IMR-90 (cell line): ENCODE results near the gene C19orf85. TPM values are rescaled to one million over a fixed set of nuclear protein-coding genes. Genes with fewer than 3 reads are reported as not detected.

Source experiments
- polyA plus RNA-seq, 3 experiments: library from polyadenylated mRNA; depleted of rRNA; stranded (reverse); fragments of >200 nt; gene quantifications; 2 replicates each; pipeline ENCODE4 v1.2.3, GENCODE V29; 2012; ENCODE audit warnings: low replicate concordance in 1 of 3
- total RNA-seq: library from RNA; depleted of rRNA; stranded (reverse); fragments of >200 nt; gene quantifications from 2 replicates; pipeline ENCODE4 v1.2.3, GENCODE V29; 2012; rRNA removed

The C19orf85 gene
- total and polyA plus RNA-seq, 2 of the 4 experiments (the other 2 are of a cell fraction), result not detected

Other genes starting within 250 kb of the C19orf85 start
- 0.18 and 0.28 TPM in 2 replicates for gene TMEM86B, start 236.0 kb downstream of the C19orf85 start, total RNA-seq
- 2.4 TPM in 2 replicates for gene TMEM86B, start 236.0 kb downstream of the C19orf85 start, polyA plus RNA-seq (2012; rRNA removed)
- 19.9 and 20.0 TPM in 2 replicates for gene PPP6R1, start 205.7 kb downstream of the C19orf85 start, total RNA-seq
- 50.1 and 50.2 TPM in 2 replicates for gene PPP6R1, start 205.7 kb downstream of the C19orf85 start, polyA plus RNA-seq (2012; rRNA removed)
- gene HSPBP1, start 184.6 kb downstream of the C19orf85 start, total RNA-seq, result 19.7 and 21.0 TPM in 2 replicates
- gene HSPBP1, start 184.6 kb downstream of the C19orf85 start, polyA plus RNA-seq (2012; rRNA removed), result 43.2 and 52.5 TPM in 2 replicates
- 1.9 and 2.5 TPM in 2 replicates for gene BRSK1, start 180.8 kb downstream of the C19orf85 start, total RNA-seq
- gene BRSK1, start 180.8 kb downstream of the C19orf85 start, polyA plus RNA-seq (2012; rRNA removed), result 22.3 and 31.1 TPM in 2 replicates
- not detected in 2 replicates for gene TMEM150B, start 139.4 kb downstream of the C19orf85 start, total RNA-seq
- not detected in 2 replicates for gene TMEM150B, start 139.4 kb downstream of the C19orf85 start, polyA plus RNA-seq (2012; rRNA removed)
- 1.8 and 1.9 TPM in 2 replicates for gene KMT5C, start 124.9 kb downstream of the C19orf85 start, total RNA-seq
- 5.9 and 6.9 TPM in 2 replicates for gene KMT5C, start 124.9 kb downstream of the C19orf85 start, polyA plus RNA-seq (2012; rRNA removed)
- gene COX6B2, start 110.0 kb downstream of the C19orf85 start, total RNA-seq, result not detected in 2 replicates
- 0.19 and 0.39 TPM in 2 replicates for gene COX6B2, start 110.0 kb downstream of the C19orf85 start, polyA plus RNA-seq (2012; rRNA removed)
- gene GARIN5B, start 101.5 kb downstream of the C19orf85 start, total RNA-seq, result not detected in 2 replicates
- gene GARIN5B, start 101.5 kb downstream of the C19orf85 start, polyA plus RNA-seq (2012; rRNA removed), result not detected in 2 replicates
- gene IL11, start 94.3 kb downstream of the C19orf85 start, total RNA-seq, result 14.3 and 15.6 TPM in 2 replicates
- gene IL11, start 94.3 kb downstream of the C19orf85 start, polyA plus RNA-seq (2012; rRNA removed), result 33.6 and 38.9 TPM in 2 replicates
- not detected in 2 replicates for gene TMEM190, start 87.9 kb downstream of the C19orf85 start, total RNA-seq
- gene TMEM190, start 87.9 kb downstream of the C19orf85 start, polyA plus RNA-seq (2012; rRNA removed), result 1.4 and 1.6 TPM in 2 replicates
- not detected in 2 replicates for gene TMEM238, start 80.5 kb downstream of the C19orf85 start, total RNA-seq
- not detected in 2 replicates for gene TMEM238, start 80.5 kb downstream of the C19orf85 start, polyA plus RNA-seq (2012; rRNA removed)
- gene RPL28, start 78.8 kb downstream of the C19orf85 start, total RNA-seq, result 386 and 998 TPM in 2 replicates
- 1,428 and 1,693 TPM in 2 replicates for gene RPL28, start 78.8 kb downstream of the C19orf85 start, polyA plus RNA-seq (2012; rRNA removed)
- gene UBE2S, start 57.0 kb downstream of the C19orf85 start, total RNA-seq, result 69.5 and 74.4 TPM in 2 replicates
- 104 and 177 TPM in 2 replicates for gene UBE2S, start 57.0 kb downstream of the C19orf85 start, polyA plus RNA-seq (2012; rRNA removed)
- not detected in 2 replicates for gene SHISA7, start 21.5 kb downstream of the C19orf85 start, total RNA-seq
- 0.03 TPM in 1 of 2 replicates, not detected in the other for gene SHISA7, start 21.5 kb downstream of the C19orf85 start, polyA plus RNA-seq (2012; rRNA removed)
- gene ISOC2, start 3.1 kb downstream of the C19orf85 start, total RNA-seq, result 46.7 and 56.1 TPM in 2 replicates
- gene ISOC2, start 3.1 kb downstream of the C19orf85 start, polyA plus RNA-seq (2012; rRNA removed), result 82.1 and 119 TPM in 2 replicates
- gene ZNF628, start 11.9 kb upstream of the C19orf85 start, total RNA-seq, result 0.18 and 0.28 TPM in 2 replicates
- 1.9 and 2.6 TPM in 2 replicates for gene ZNF628, start 11.9 kb upstream of the C19orf85 start, polyA plus RNA-seq (2012; rRNA removed)
- gene NAT14, start 20.4 kb upstream of the C19orf85 start, total RNA-seq, result 4.3 and 7.2 TPM in 2 replicates
- gene NAT14, start 20.4 kb upstream of the C19orf85 start, polyA plus RNA-seq (2012; rRNA removed), result 40.9 and 41.2 TPM in 2 replicates
- 1.4 and 1.7 TPM in 2 replicates for gene SSC5D, start 23.7 kb upstream of the C19orf85 start, total RNA-seq
- 14.1 and 19.1 TPM in 2 replicates for gene SSC5D, start 23.7 kb upstream of the C19orf85 start, polyA plus RNA-seq (2012; rRNA removed)
- not detected in 2 replicates for gene SBK2, start 72.4 kb upstream of the C19orf85 start, total RNA-seq
- 0.30 and 0.48 TPM in 2 replicates for gene SBK2, start 72.4 kb upstream of the C19orf85 start, polyA plus RNA-seq (2012; rRNA removed)
- gene SBK3, start 80.8 kb upstream of the C19orf85 start, total RNA-seq, result 0.18 TPM in 1 of 2 replicates, not detected in the other
- 0.05 and 0.16 TPM in 2 replicates for gene SBK3, start 80.8 kb upstream of the C19orf85 start, polyA plus RNA-seq (2012; rRNA removed)
- 0.54 and 0.83 TPM in 2 replicates for gene ZNF579, start 116.1 kb upstream of the C19orf85 start, total RNA-seq
- 9.0 and 10.7 TPM in 2 replicates for gene ZNF579, start 116.1 kb upstream of the C19orf85 start, polyA plus RNA-seq (2012; rRNA removed)
- 0.83 and 1.3 TPM in 2 replicates for gene FIZ1, start 134.8 kb upstream of the C19orf85 start, total RNA-seq
- 5.5 and 5.9 TPM in 2 replicates for gene FIZ1, start 134.8 kb upstream of the C19orf85 start, polyA plus RNA-seq (2012; rRNA removed)
- gene ZNF524, start 135.5 kb upstream of the C19orf85 start, total RNA-seq, result 2.3 and 2.8 TPM in 2 replicates
- gene ZNF524, start 135.5 kb upstream of the C19orf85 start, polyA plus RNA-seq (2012; rRNA removed), result 6.6 and 8.0 TPM in 2 replicates
- under 0.01 TPM in 2 replicates for gene ZNF865, start 140.9 kb upstream of the C19orf85 start, total RNA-seq
- 4.6 and 6.3 TPM in 2 replicates for gene ZNF865, start 140.9 kb upstream of the C19orf85 start, polyA plus RNA-seq (2012; rRNA removed)
- gene ZNF784, start 159.8 kb upstream of the C19orf85 start, total RNA-seq, result 2.5 TPM in 2 replicates
- 3.7 and 4.1 TPM in 2 replicates for gene ZNF784, start 159.8 kb upstream of the C19orf85 start, polyA plus RNA-seq (2012; rRNA removed)
- gene ZNF580, start 176.3 kb upstream of the C19orf85 start, total RNA-seq, result 1.4 and 1.7 TPM in 2 replicates
- gene ZNF580, start 176.3 kb upstream of the C19orf85 start, polyA plus RNA-seq (2012; rRNA removed), result 36.9 and 44.4 TPM in 2 replicates
- 9.7 and 10.0 TPM in 2 replicates for gene ZNF581, start 178.9 kb upstream of the C19orf85 start, total RNA-seq
- gene ZNF581, start 178.9 kb upstream of the C19orf85 start, polyA plus RNA-seq (2012; rRNA removed), result 21.9 and 24.5 TPM in 2 replicates
- 2.2 and 2.3 TPM in 2 replicates for gene CCDC106, start 183.5 kb upstream of the C19orf85 start, total RNA-seq
- 13.6 and 15.0 TPM in 2 replicates for gene CCDC106, start 183.5 kb upstream of the C19orf85 start, polyA plus RNA-seq (2012; rRNA removed)
- 96.1 and 120 TPM in 2 replicates for gene U2AF2, start 190.3 kb upstream of the C19orf85 start, total RNA-seq
- 260 and 303 TPM in 2 replicates for gene U2AF2, start 190.3 kb upstream of the C19orf85 start, polyA plus RNA-seq (2012; rRNA removed)
- 19.0 and 21.9 TPM in 2 replicates for gene EPN1, start 210.5 kb upstream of the C19orf85 start, total RNA-seq
- gene EPN1, start 210.5 kb upstream of the C19orf85 start, polyA plus RNA-seq (2012; rRNA removed), result 122 and 127 TPM in 2 replicates